Heart left ventricle (tissue), 16 donors: ENCODE results near the gene OR4N5. TPM values are rescaled to one million over a fixed set of nuclear protein-coding genes. Genes with fewer than 3 reads are reported as not detected.

ENCODE experiments used
- ATAC-seq, 4 donors: fragments of 200-7000 bp; cut with Tn5 transposase; one replicate each; pipeline ENCODE4 v1.9.1; 2020 to 2022; ENCODE audit warnings: moderate library complexity in 4 of 4, mild to moderate bottlenecking in 3 of 4, moderate number of reproducible peaks in 1 of 4
- DNase-seq, 5 donors: peaks; one replicate each; pipeline ENCODE4 v3.0.0-alpha.2; 2020
- H3K27ac ChIP-seq, 12 donors: fragments of 200-600 bp; sonication (generic) in 4 of 12; one replicate each; pipeline versions ENCODE4 v1.5.0 to v1.8.0; 2016 to 2022; ENCODE audit warnings: mild to moderate bottlenecking in 2 of 12
- H3K27me3 ChIP-seq, 9 donors: fragments of 200-600 bp; sonication (generic) in 2 of 9; one replicate each; pipeline versions ENCODE4 v1.5.1 to v1.8.0; 2016 to 2022; ENCODE audit warnings: mild to moderate bottlenecking in 3 of 9
- H3K36me3 ChIP-seq, 9 donors: fragments of 200-600 bp; sonication (generic) in 2 of 9; one replicate each; pipeline versions ENCODE4 v1.5.0 to v1.8.0; 2018 to 2022; ENCODE audit warnings: mild to moderate bottlenecking in 2 of 9
- H3K4me1 ChIP-seq, 12 donors: fragments of 200-600 bp; sonication (generic) in 4 of 12; one replicate each; pipeline versions ENCODE4 v1.5.0 to v1.8.0; 2016 to 2022; ENCODE audit warnings: mild to moderate bottlenecking in 3 of 12
- H3K4me3 ChIP-seq, 12 donors: fragments of 200-600 bp; sonication (generic) in 4 of 12; one replicate each; pipeline versions ENCODE4 v1.5.0 to v1.8.0; 2017 to 2022; ENCODE audit warnings: mild to moderate bottlenecking in 9 of 12, moderate library complexity in 4 of 12
- H3K9me3 ChIP-seq, 12 donors: fragments of 200-600 bp; sonication (generic) in 4 of 12; one replicate each; pipeline versions ENCODE4 v1.5.0 to v1.8.0; 2016 to 2022; ENCODE audit warnings: mild to moderate bottlenecking in 1 of 12
- POLR2A ChIP-seq, 2 donors: fragments of 450-650 bp; IDR thresholded peaks; one replicate each; pipeline ENCODE4 v1.6.1; 2017; ENCODE audit warnings: antibody characterized with exemption in 2 of 2, mild to moderate bottlenecking in 2 of 2, moderate library complexity in 2 of 2
- WGBS, 4 donors: extraction: QIAGEN DNeasy Blood & Tissue Kit in 2 of 4; methylation state at CpG; one replicate each; pipeline versions ENCODE4 v1.1.5 to v1.1.7; 2013 to 2018; 5-methylcytosine and 5-hydroxymethylcytosine counted together
- intact Hi-C, 10 donors: fragments of 100-400 bp; cut with DNase I; formaldehyde crosslinking; loops; one replicate each; pipeline versions ENCODE4 v1.11.1 to v1.14.2; 2022
- polyA plus RNA-seq, 2 donors: library from polyadenylated mRNA; stranded (reverse); fragments of 200-250 nt; gene quantifications; one replicate each; pipeline ENCODE4 v1.2.3, GENCODE V29; 2013
- total RNA-seq, 9 donors: library from RNA; depleted of rRNA in 2 of 9; stranded (reverse); fragments of >200 nt in 2 of 9; fragmentation: NEBNext Ultra II Directional in 3 of 9; extraction: Animal tissue kit (Norgen Biotek cat#: 25700) in 3 of 9; gene quantifications; one replicate each; pipeline versions ENCODE4 v1.1.0 to v1.2.4, GENCODE V29; 2016 to 2023
- TF ChIP-seq, protein P1 (sequence below), 12 donors: fragments of 200-600 bp; sonication (generic) in 4 of 12; IDR thresholded peaks; one replicate each; pipeline versions ENCODE4 v1.5.0 to v1.8.0; 2018 to 2022; ENCODE audit warnings: antibody characterized with exemption in 12 of 12, mild to moderate bottlenecking in 5 of 12
- donor health status: ischemic (EF 13 %, LVEDD 7.1; RV severe dilation, severe dysfunction).
- donor health status: healthy with polysubstance abuse.
- donor health status: DM: no; HTN: yes; CAD: no.
- donor health status: DM: no; HTN: no; CAD: no.
- donor health status: ischemic (EF 25% LVEDD 6.9; RV normal size, moderate dysfunction).
- donor health status: ischemic (EF 25% LVEDD 5.7; RV mildly dilated, moderate dysfunction).
- donor health status: healthy.
- donor health status: DM: yes; HTN: yes; CAD: no.
- donor health status: ischemic (EF 35%, LVEDD 5.7; RV mildly dilated, moderate dysfunction).
- donor health status: nonischemic (EF 11% LVEDD 7.7; RV severe dilation, severe dysfunction).
- donor health status: DM: yes; HTN: yes; CAD: no.
- donor health status: PGD.
- donor health status: ischemic (EF 29% LVEDD 5.4; RV normal size, mild dysfunction).
- donor health status: nonischemic (EF 23%, LVEDD 6.1; RV moderate dilation, normal function).

Gene OR4N5
- total and polyA plus RNA-seq, 11 donors, result not detected

DNA sequence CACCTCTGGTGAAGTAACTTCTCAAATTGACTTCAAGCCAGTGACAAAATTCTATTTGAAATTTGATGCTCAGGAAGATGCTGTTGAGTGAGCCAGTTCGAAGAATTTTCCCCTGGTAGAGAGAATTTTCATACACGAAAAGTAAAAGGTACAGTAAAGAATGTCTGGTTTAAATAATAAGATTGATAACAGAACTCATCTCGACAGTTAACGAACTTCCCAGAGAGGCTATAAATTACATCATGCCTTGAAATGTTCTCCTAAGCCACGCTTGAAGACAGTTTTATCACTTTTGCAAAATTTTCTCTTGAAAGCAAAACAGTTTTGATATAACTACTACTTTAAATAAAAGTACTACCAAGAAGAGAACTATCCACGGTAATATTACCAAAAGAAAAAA, 37.7 kb downstream of the OR4N5 start:
- H3K27me3 ChIP-seq, result no peaks in the 10 kb centered on the region
- no peak for ATAC-seq
- H3K27ac ChIP-seq, result no peak overlapping the region
- TF ChIP-seq, protein P1, sequence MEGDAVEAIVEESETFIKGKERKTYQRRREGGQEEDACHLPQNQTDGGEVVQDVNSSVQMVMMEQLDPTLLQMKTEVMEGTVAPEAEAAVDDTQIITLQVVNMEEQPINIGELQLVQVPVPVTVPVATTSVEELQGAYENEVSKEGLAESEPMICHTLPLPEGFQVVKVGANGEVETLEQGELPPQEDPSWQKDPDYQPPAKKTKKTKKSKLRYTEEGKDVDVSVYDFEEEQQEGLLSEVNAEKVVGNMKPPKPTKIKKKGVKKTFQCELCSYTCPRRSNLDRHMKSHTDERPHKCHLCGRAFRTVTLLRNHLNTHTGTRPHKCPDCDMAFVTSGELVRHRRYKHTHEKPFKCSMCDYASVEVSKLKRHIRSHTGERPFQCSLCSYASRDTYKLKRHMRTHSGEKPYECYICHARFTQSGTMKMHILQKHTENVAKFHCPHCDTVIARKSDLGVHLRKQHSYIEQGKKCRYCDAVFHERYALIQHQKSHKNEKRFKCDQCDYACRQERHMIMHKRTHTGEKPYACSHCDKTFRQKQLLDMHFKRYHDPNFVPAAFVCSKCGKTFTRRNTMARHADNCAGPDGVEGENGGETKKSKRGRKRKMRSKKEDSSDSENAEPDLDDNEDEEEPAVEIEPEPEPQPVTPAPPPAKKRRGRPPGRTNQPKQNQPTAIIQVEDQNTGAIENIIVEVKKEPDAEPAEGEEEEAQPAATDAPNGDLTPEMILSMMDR (IDR thresholded peaks at IDR 0.05), result no peak
- no peak for TF ChIP-seq POLR2A (IDR thresholded peaks at IDR 0.05)
- DNase-seq, result no peak
- no peak overlapping the region for H3K4me3 ChIP-seq
- no peaks in the 10 kb centered on the region for H3K36me3 ChIP-seq
- 44 to 59% (median 53%) methylated on average over 6 of the region's 6 CpGs for WGBS, 4 donors
- no peaks in the 10 kb centered on the region for H3K9me3 ChIP-seq
- H3K4me1 ChIP-seq, result no peaks in the 10 kb centered on the region
- intact Hi-C loops, result no loop called here

DNA sequence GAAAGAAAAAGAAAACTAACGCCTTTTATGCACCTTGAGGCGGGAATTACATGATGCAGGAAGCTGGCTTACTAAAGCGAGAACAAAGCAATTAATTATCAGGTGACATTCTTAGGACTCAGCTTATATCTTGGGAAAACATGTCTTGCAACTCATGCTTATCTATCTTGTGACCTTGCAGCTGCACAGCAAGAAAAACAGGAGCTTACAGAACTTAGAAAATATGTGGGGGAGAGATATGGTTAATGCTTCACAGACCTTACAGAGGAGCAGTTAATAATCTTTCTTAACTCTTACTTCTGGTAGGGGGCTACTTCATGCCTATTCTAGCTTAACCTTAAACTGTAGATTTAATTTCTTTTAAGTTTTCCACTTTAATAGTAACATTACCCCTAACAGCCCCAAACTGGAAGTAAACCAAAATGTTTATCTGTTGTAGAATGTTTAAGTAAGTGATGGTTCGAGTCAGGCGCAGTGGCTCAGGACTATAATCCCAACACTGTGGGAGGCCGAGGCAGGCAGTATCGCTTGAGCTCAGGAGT, 38.9 kb downstream of the OR4N5 start:
- no peaks in the 10 kb centered on the region for H3K36me3 ChIP-seq
- DNase-seq (no peak), ATAC-seq (no peak)
- TF ChIP-seq, protein P1 (IDR thresholded peaks at IDR 0.05), result no peak
- TF ChIP-seq POLR2A (IDR thresholded peaks at IDR 0.05), result no peak
- WGBS, 4 donors, result 78 to 84% (median 82%) methylated on average over 7 of the region's 7 CpGs
- H3K9me3 ChIP-seq, result no peaks in the 10 kb centered on the region
- H3K4me3 ChIP-seq, result no peak overlapping the region
- no peak overlapping the region for H3K27ac ChIP-seq
- H3K4me1 ChIP-seq, result no peaks in the 10 kb centered on the region
- intact Hi-C loops, result no loop called here
- no peaks in the 10 kb centered on the region for H3K27me3 ChIP-seq

DNA sequence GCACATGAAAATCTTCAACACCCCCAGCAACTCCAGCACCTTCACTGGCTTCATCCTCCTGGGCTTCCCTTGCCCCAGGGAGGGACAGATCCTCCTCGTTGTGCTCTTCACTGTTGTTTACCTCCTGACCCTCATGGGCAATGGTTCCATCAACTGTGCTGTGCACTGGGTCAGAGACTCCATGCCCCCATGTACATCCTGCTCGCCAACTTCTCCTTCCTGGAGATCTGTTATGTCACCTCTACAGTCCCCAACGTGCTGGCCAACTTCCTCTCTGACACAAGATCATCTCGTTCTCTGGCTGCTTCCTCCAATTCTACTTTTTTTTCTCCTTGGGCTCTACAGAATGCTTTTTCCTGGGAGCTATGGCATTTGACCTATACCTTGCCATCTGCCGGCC, 40.6 kb downstream of the OR4N5 start:
- 42 to 52% (median 46%) methylated on average over 5 of the region's 5 CpGs for WGBS, 4 donors
- peak; percentile 48 to 65 (median 56) for ATAC-seq
- intact Hi-C loops, result no loop called here

DNA sequence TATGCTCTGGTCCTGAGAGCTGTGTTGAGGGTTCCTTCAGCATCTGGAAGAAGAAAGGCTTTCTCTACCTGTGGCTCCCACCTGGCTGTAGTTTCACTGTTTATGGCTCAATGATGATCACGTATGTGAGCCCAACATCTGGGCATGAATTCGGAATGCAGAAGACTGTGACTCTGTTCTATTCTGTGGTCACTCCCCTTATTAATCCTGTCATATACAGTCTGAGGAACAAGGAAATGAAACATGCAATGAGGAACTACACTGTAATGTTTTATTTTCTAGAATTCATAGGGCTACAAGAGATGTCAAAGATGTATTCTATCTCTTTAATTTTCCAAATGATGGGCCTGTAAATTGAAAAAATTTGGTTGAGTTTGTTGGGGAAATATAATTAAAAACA, 41.3 kb downstream of the OR4N5 start:
- peak in 3 of 4 donors; percentile 41 to 61 (median 59) for ATAC-seq
- peak overlapping the region in 1 of 12 donors; percentile 59 for H3K27ac ChIP-seq
- intact Hi-C loops, result no loop called here

More for the DNA sequence above, 40.6 kb downstream of the OR4N5 start:
- TF ChIP-seq, protein P1 (IDR thresholded peaks at IDR 0.05), result no peak
- no peak for TF ChIP-seq POLR2A (IDR thresholded peaks at IDR 0.05)
- Histone ChIP-seq H3K9me3 (no peaks in the 10 kb centered on the region), H3K4me1 (no peaks in the 10 kb centered on the region), H3K4me3 (no peak overlapping the region), H3K27ac (peak overlapping the region in 1 of 12 donors; percentile 59), H3K36me3 (no peaks in the 10 kb centered on the region), H3K27me3 (no peaks in the 10 kb centered on the region)
- DNase-seq, result peak in 1 of 5 donors; percentile 45

More for the DNA sequence above, 41.3 kb downstream of the OR4N5 start:
- Histone ChIP-seq H3K4me3 (no peak overlapping the region), H3K36me3 (no peaks in the 10 kb centered on the region), H3K9me3 (no peaks in the 10 kb centered on the region), H3K4me1 (no peaks in the 10 kb centered on the region), H3K27me3 (no peaks in the 10 kb centered on the region)
- DNase-seq, result no peak
- TF ChIP-seq, protein P1 (IDR thresholded peaks at IDR 0.05), result no peak
- no peak for TF ChIP-seq POLR2A (IDR thresholded peaks at IDR 0.05)
- 53 to 65% (median 58%) methylated on average over 2 of the region's 2 CpGs for WGBS, 4 donors
